H1 (cell line): ENCODE data around the gene SLC35D2. TPM values are rescaled to one million over a fixed set of nuclear protein-coding genes. Genes with fewer than 3 reads are reported as not detected.

Experiments used
- CTCF ChIA-PET: fragments of 300-600 bp; sonication (Branson Sonifier 250); formaldehyde crosslinking; loops from one replicate; lab custom pipeline; 2021; ENCODE audit not compliant: partially characterized antibody; lab: Charles Lee
- POLR2A ChIA-PET: fragments of 300-600 bp; sonication (Branson Sonifier 250); formaldehyde crosslinking; loops from one replicate; lab custom pipeline; 2021; ENCODE audit warnings: inconsistent platforms; ENCODE audit not compliant: partially characterized antibody; lab: Charles Lee
- DNase-seq, 2 experiments: peaks; one replicate each; pipeline versions ENCODE4 v3.0.0 to v3.0.0-alpha.2; 2010 to 2022; ENCODE audit warnings: low spot score in 2 of 2, low read depth in 1 of 2, mixed read lengths in 1 of 2
- FAIRE-seq: peaks from 2 replicates; lab custom pipeline; 2011; peaks lifted over from hg19 to GRCh38; lab: Jason Lieb, UNC
- H2AFZ ChIP-seq: 2 replicates; pipeline ENCODE4 v1.8.1; 2012; ENCODE audit warnings: low read length, inconsistent platforms
- H2AK5ac ChIP-seq: 2 replicates; pipeline ENCODE4 v1.6.1; 2013; ENCODE audit warnings: low read depth, low read length
- H2BK120ac ChIP-seq: replicated peaks from 2 replicates; pipeline ENCODE3; 2013; ENCODE audit warnings: low read depth, low read length, inconsistent platforms
- H2BK12ac ChIP-seq: 2 replicates; pipeline ENCODE4 v1.6.1; 2013; ENCODE audit warnings: low read depth, low read length
- H2BK15ac ChIP-seq: 2 replicates; pipeline ENCODE4 v1.6.1; 2013; ENCODE audit warnings: low read length
- H2BK20ac ChIP-seq: 2 replicates; pipeline ENCODE4 v1.6.1; 2013; ENCODE audit warnings: low read length
- H2BK5ac ChIP-seq: 2 replicates; pipeline ENCODE4 v1.6.1; 2013; ENCODE audit warnings: low read depth, low read length
- H3K14ac ChIP-seq: 2 replicates; pipeline ENCODE4 v1.6.1; 2013; ENCODE audit warnings: inconsistent platforms; ENCODE audit not compliant: insufficient read length
- H3K18ac ChIP-seq: 2 replicates; pipeline ENCODE4 v1.6.1; 2013; ENCODE audit warnings: low read length; ENCODE audit errors: extremely low read depth
- H3K23ac ChIP-seq: 2 replicates; pipeline ENCODE4 v1.6.1; 2013; ENCODE audit warnings: inconsistent platforms; ENCODE audit not compliant: insufficient read length
- H3K23me2 ChIP-seq: 2 replicates; pipeline ENCODE4 v1.6.1; 2013; ENCODE audit warnings: low read depth, low read length
- H3K27ac ChIP-seq: 2 replicates; pipeline ENCODE4 v1.6.1; 2011; ENCODE audit warnings: low read depth, low read length, inconsistent platforms
- H3K27me3 ChIP-seq, 4 experiments: replicated peaks in 1 of 4; 1 replicate in 1 of 4; 2 replicates in 3 of 4; pipeline versions ENCODE4 v1.6.1 to v1.8.1; 2011 to 2013; ENCODE audit warnings: low read length in 3 of 4, mild to moderate bottlenecking in 3 of 4, inconsistent platforms in 2 of 4, mixed read lengths in 2 of 4, moderate library complexity in 1 of 4; ENCODE audit not compliant: control insufficient read depth in 3 of 4, insufficient read depth in 3 of 4; ENCODE audit errors: extremely low read depth in 1 of 4
- H3K36me3 ChIP-seq, 4 experiments: 2 replicates each; pipeline versions ENCODE4 v1.6.1 to v1.8.1; 2011 to 2013; ENCODE audit warnings: mild to moderate bottlenecking in 4 of 4, low read length in 3 of 4, moderate library complexity in 2 of 4, control low read depth in 1 of 4, inconsistent platforms in 1 of 4; ENCODE audit not compliant: insufficient read depth in 4 of 4, control insufficient read depth in 2 of 4
- H3K4ac ChIP-seq: replicated peaks from 2 replicates; pipeline ENCODE3; 2013; ENCODE audit warnings: low read length, low read depth, mixed read lengths, inconsistent platforms; ENCODE audit not compliant: insufficient read length
- H3K4me1 ChIP-seq, 4 experiments: replicated peaks in 1 of 4; 1 replicate in 1 of 4; 2 replicates in 3 of 4; pipeline versions ENCODE4 v1.6.1 to v1.8.1; 2011 to 2013; ENCODE audit warnings: low read length in 3 of 4, inconsistent platforms in 2 of 4, mixed read lengths in 1 of 4; ENCODE audit not compliant: insufficient read depth in 4 of 4, control insufficient read depth in 3 of 4
- H3K4me2 ChIP-seq, 2 experiments: 2 replicates each; pipeline versions ENCODE4 v1.6.1 to v1.8.1; 2011 to 2013; ENCODE audit warnings: low read depth in 2 of 2, low read length in 2 of 2, control low read depth in 1 of 2, inconsistent platforms in 1 of 2, mild to moderate bottlenecking in 1 of 2; ENCODE audit not compliant: insufficient read depth in 1 of 2
- H3K4me3 ChIP-seq, 4 experiments: fragments of 200-600, 300-600 bp in 1 of 4; sonication (generic), shearing (Covaris generic), sonication (Bioruptor Twin) in 1 of 4; 2 replicates each; pipeline versions ENCODE4 v1.5.1 to v1.8.1; 2011 to 2016; ENCODE audit warnings: low read length in 4 of 4, low read depth in 3 of 4, control low read depth in 2 of 4, inconsistent platforms in 2 of 4, mild to moderate bottlenecking in 2 of 4, mixed read lengths in 1 of 4, moderate library complexity in 1 of 4; ENCODE audit not compliant: insufficient read depth in 2 of 4; ENCODE audit errors: extremely low read depth in 1 of 4
- H3K56ac ChIP-seq: replicated peaks from 2 replicates; pipeline ENCODE3; 2013; ENCODE audit warnings: low read depth, mild to moderate bottlenecking, mixed read lengths, low read length, inconsistent platforms; ENCODE audit not compliant: insufficient read length
- H3K79me1 ChIP-seq: 2 replicates; pipeline ENCODE4 v1.6.1; 2013; ENCODE audit warnings: low read depth, low read length, control low read depth
- H3K79me2 ChIP-seq, 2 experiments: 2 replicates each; pipeline versions ENCODE4 v1.6.1 to v1.8.1; 2012 to 2013; ENCODE audit warnings: low read length in 2 of 2, mild to moderate bottlenecking in 2 of 2, inconsistent platforms in 1 of 2; ENCODE audit not compliant: insufficient read depth in 2 of 2, control insufficient read depth in 1 of 2
- H3K9ac ChIP-seq, 4 experiments: replicated peaks in 1 of 4; 1 replicate in 1 of 4; 2 replicates in 3 of 4; pipeline versions ENCODE4 v1.6.1 to v1.8.1; 2011 to 2013; ENCODE audit warnings: low read depth in 3 of 4, low read length in 3 of 4, control low read depth in 2 of 4, mild to moderate bottlenecking in 2 of 4, moderate library complexity in 2 of 4, inconsistent platforms in 1 of 4; ENCODE audit errors: extremely low read depth in 1 of 4
- H3K9me3 ChIP-seq, 2 experiments: 2 replicates each; pipeline versions ENCODE4 v1.6.1 to v1.8.1; 2012 to 2013; ENCODE audit warnings: mild to moderate bottlenecking in 2 of 2, moderate library complexity in 2 of 2, control low read depth in 1 of 2, inconsistent platforms in 1 of 2, low read depth in 1 of 2, low read length in 1 of 2, mixed read lengths in 1 of 2; ENCODE audit not compliant: insufficient read depth in 2 of 2
- H4K20me1 ChIP-seq, 2 experiments: replicated peaks in 1 of 2; 2 replicates each; pipeline versions ENCODE3 to v1.8.1; 2011 to 2013; ENCODE audit warnings: inconsistent platforms in 2 of 2, low read length in 2 of 2, mild to moderate bottlenecking in 1 of 2; ENCODE audit not compliant: insufficient read depth in 2 of 2, control insufficient read depth in 1 of 2
- H4K5ac ChIP-seq: 2 replicates; pipeline ENCODE4 v1.6.1; 2013; ENCODE audit warnings: low read length, low read depth, mixed read lengths, inconsistent platforms; ENCODE audit not compliant: insufficient read length
- H4K8ac ChIP-seq: 2 replicates; pipeline ENCODE4 v1.8.0; 2013; ENCODE audit warnings: mild to moderate bottlenecking, moderate library complexity, low read length, inconsistent platforms; ENCODE audit not compliant: insufficient read depth; ENCODE audit errors: extremely low read depth
- H4K91ac ChIP-seq: replicated peaks from 2 replicates; pipeline ENCODE3; 2013; ENCODE audit warnings: low read length, mixed read lengths, inconsistent platforms; ENCODE audit not compliant: insufficient read length
- CBX8 ChIP-seq: fragments of 300-800, 300-1000 bp; sonication (generic); IDR thresholded peaks from 2 replicates; pipeline ENCODE4 v1.7.1; 2016; ENCODE audit warnings: low read depth, low read length, borderline replicate concordance
- EGR1 ChIP-seq: IDR thresholded peaks from 2 replicates; pipeline ENCODE4 v1.6.1; 2011; ENCODE audit warnings: low read depth, low read length, borderline replicate concordance
- EP300 ChIP-seq, 2 experiments: IDR thresholded peaks; 1 replicate in 1 of 2; 2 replicates in 1 of 2; pipeline ENCODE4 v1.6.1; 2011 to 2012; ENCODE audit warnings: low read depth in 2 of 2, low read length in 2 of 2, mild to moderate bottlenecking in 2 of 2, borderline replicate concordance in 1 of 2, inconsistent platforms in 1 of 2, moderate library complexity in 1 of 2
- HDAC2 ChIP-seq, 2 experiments: fragments of 300-600 bp in 1 of 2; sonication (generic) in 1 of 2; IDR thresholded peaks; 2 replicates each; pipeline ENCODE4 v1.6.1; 2011 to 2012; ENCODE audit warnings: low read depth in 2 of 2, low read length in 2 of 2, mild to moderate bottlenecking in 2 of 2, moderate library complexity in 2 of 2, borderline replicate concordance in 1 of 2, inconsistent platforms in 1 of 2
- POLR2AphosphoS5 ChIP-seq: IDR thresholded peaks from 2 replicates; pipeline ENCODE4 v1.6.1; 2011; ENCODE audit warnings: low read depth, low read length
- RAD21 ChIP-seq, 2 experiments: IDR thresholded peaks in 1 of 2; conservative IDR thresholded peaks in 1 of 2; 2 replicates each; pipeline ENCODE4 v1.6.1; 2011; ENCODE audit warnings: low read depth in 2 of 2, low read length in 2 of 2, improper control_type of control experiment in 1 of 2, inconsistent platforms in 1 of 2, mild to moderate bottlenecking in 1 of 2, moderate library complexity in 1 of 2
- RBBP5 ChIP-seq: IDR thresholded peaks from 2 replicates; pipeline ENCODE4 v1.7.1; 2012; ENCODE audit warnings: low read depth, mild to moderate bottlenecking, inconsistent platforms, low read length, moderate library complexity, borderline replicate concordance
- RNF2 ChIP-seq: fragments of 200-900, 300-1000 bp; sonication (generic); IDR thresholded peaks from 2 replicates; pipeline ENCODE4 v1.7.1; 2016; ENCODE audit warnings: borderline replicate concordance, low read depth, mild to moderate bottlenecking, antibody characterized with exemption, low read length; ENCODE audit not compliant: poor library complexity, severe bottlenecking; ENCODE audit errors: missing control alignments
- SAP30 ChIP-seq: fragments of 300-600 bp; sonication (generic); IDR thresholded peaks from 2 replicates; pipeline ENCODE4 v1.7.1; 2012; ENCODE audit warnings: low read length, moderate library complexity, mild to moderate bottlenecking, inconsistent platforms; ENCODE audit not compliant: insufficient read depth, insufficient replicate concordance
- SIX5 ChIP-seq: IDR thresholded peaks from 2 replicates; pipeline ENCODE4 v1.6.1; 2011; ENCODE audit warnings: mild to moderate bottlenecking, low read depth, low read length
- TAF1 ChIP-seq: IDR thresholded peaks from 2 replicates; pipeline ENCODE4 v1.6.1; 2011; ENCODE audit warnings: mild to moderate bottlenecking, low read depth, low read length
- TBP ChIP-seq: IDR thresholded peaks from 2 replicates; pipeline ENCODE4 v1.6.1; 2011; ENCODE audit warnings: low read depth, low read length, improper control_type of control experiment
- YY1 ChIP-seq: IDR thresholded peaks from 2 replicates; pipeline ENCODE4 v1.6.1; 2011; ENCODE audit warnings: low read depth, mild to moderate bottlenecking, low read length
- WGBS, 2 experiments: shearing (Covaris generic) in 1 of 2; methylation state at CpG; one replicate each; pipeline versions ENCODE4 v1.1.6 to v1.1.7; 2013 to 2015; ENCODE audit warnings: low lambda C conversion rate in 2 of 2, mixed read lengths in 2 of 2, inconsistent platforms in 1 of 2, low coverage in 1 of 2, missing lambda C conversion rate in 1 of 2; ENCODE audit not compliant: insufficient replicate concordance in 2 of 2, insufficient coverage in 1 of 2, insufficient read length in 1 of 2; ENCODE audit errors: extremely low coverage in 1 of 2, missing lambda C conversion rate in 1 of 2; 5-methylcytosine and 5-hydroxymethylcytosine counted together
- polyA plus RNA-seq, 7 experiments: library from polyadenylated mRNA; depleted of rRNA in 3 of 7; stranded (reverse) in 5 of 7; unstranded in 2 of 7; fragments of >200 nt in 5 of 7; fragments of 200-250 nt in 2 of 7; gene quantifications; 1 replicate in 5 of 7; 2 replicates in 1 of 7; 4 replicates in 1 of 7; pipeline versions ENCODE4 v1.2.1 to v1.2.3, GENCODE V29; 2011 to 2013; ENCODE audit warnings: missing spikeins in 2 of 7, mixed read lengths in 2 of 7
- total RNA-seq: library from RNA; stranded (reverse); fragmentation: NEBNext Ultra II Directional; extraction: Animal tissue kit (Norgen Biotek cat#: 25700); gene quantifications from 2 replicates; pipeline ENCODE4 v1.2.1, GENCODE V29; 2021

SLC35D2 gene
- total and polyA plus RNA-seq, 2 of the 8 experiments (the other 6 are each of a cell fraction or from before 2014, with no cell fraction given) = 9.6 to 11.5 TPM

- Histone ChIP-seq H3K4ac (no peak overlapping the region), H3K23me2 (peaks cover 4% of the 10 kb centered on the region; the same call in 1 of the 2 replicates), H3K4me2 (no peak overlapping the region), H3K27me3 (no peaks in the 10 kb centered on the region), H2BK15ac (no peak overlapping the region), H3K18ac (no peak overlapping the region), H3K56ac (no peak overlapping the region), H3K23ac (no peak overlapping the region), H3K36me3 (peaks cover 0 to 4% (median 0%) of the 10 kb centered on the region in 4 experiments; a peak in 2 of 8 replicates), H3K4me1 (peaks cover 1 to 9% (median 3%) of the 10 kb centered on the region in 4 experiments; a peak in 4 of 7 replicates), H3K27ac (no peak overlapping the region), H2AFZ (no peak overlapping the region), H3K4me3 (no peak overlapping the region), H2BK12ac (no peak overlapping the region), H4K8ac (no peak overlapping the region), H3K79me2 (no peaks in the 10 kb centered on the region), H2BK120ac (no peak overlapping the region), H3K9ac (no peak overlapping the region), H2BK5ac (no peak overlapping the region), H3K79me1 (peaks cover 3% of the 10 kb centered on the region), H4K20me1 (no peaks in the 10 kb centered on the region), H3K9me3 (no peaks in the 10 kb centered on the region), H2BK20ac (no peak overlapping the region), H4K5ac (no peak overlapping the region), H2AK5ac (no peak overlapping the region), H4K91ac (peak overlapping the region; percentile 4), H3K14ac (no peak overlapping the region)
- ChIA-PET POLR2A (interaction anchor here (0.8 kb wide), 1 partner anchor 26 kb away, joined by 3 read pairs; no protein-coding TSS in a partner anchor), CTCF (interaction anchor here (1.5 to 2.2 kb wide), 3 partner anchors 8 to 290 kb away, joined by 3 to 7 read pairs (median 6); no protein-coding TSS in a partner anchor)
- WGBS, 2 experiments = 92% methylated on average over 4 of the region's 4 CpGs; no CpG with 5 or more reads in 1 of the 2 experiments
- no peak for FAIRE-seq
- DNase-seq = no peak
- TF ChIP-seq EP300 (IDR thresholded peaks at IDR 0.05; ENCODE audit: borderline replicate concordance in 1 of 2, low read depth in 2 of 2, low read length in 2 of 2) = no peak
- no peak for TF ChIP-seq RAD21 (IDR thresholded peaks at IDR 0.05 in 1 of 2, conservative IDR thresholded peaks at IDR 0.05 in 1 of 2; ENCODE audit: low read depth in 2 of 2, low read length in 2 of 2)
- no peak for TF ChIP-seq RBBP5
- no peak for TF ChIP-seq RNF2
- no peak for TF ChIP-seq SIX5
- no peak for TF ChIP-seq CBX8
- TF ChIP-seq POLR2AphosphoS5 = no peak
- TF ChIP-seq YY1 = no peak
- TF ChIP-seq SAP30 = no peak
- no peak for TF ChIP-seq EGR1
- no peak for TF ChIP-seq TAF1
- no peak for TF ChIP-seq TBP
- TF ChIP-seq HDAC2 (IDR thresholded peaks at IDR 0.05; ENCODE audit: borderline replicate concordance in 1 of 2, low read depth in 2 of 2, low read length in 2 of 2) = no peak
Measured at GRCh38 chr9:96381125-96381524, 2.4 kb downstream of the SLC35D2 start.
